Breast epithelium (tissue), 3 donors: ENCODE data around the gene EML6.

ENCODE experiments used
- POLR2AphosphoS5 ChIP-seq, 3 donors: sonication (generic); formaldehyde crosslinking; IDR thresholded peaks; one replicate each; pipeline ENCODE4 v1.6.1; 2017; ENCODE audit warnings: antibody characterized with exemption in 3 of 3
- TF ChIP-seq, protein P1 (sequence below), 3 donors: fragments of 450-650 bp; IDR thresholded peaks; one replicate each; pipeline ENCODE4 v1.5.1; 2016 to 2017; ENCODE audit warnings: antibody characterized with exemption in 3 of 3, mild to moderate bottlenecking in 3 of 3, moderate library complexity in 3 of 3

DNA sequence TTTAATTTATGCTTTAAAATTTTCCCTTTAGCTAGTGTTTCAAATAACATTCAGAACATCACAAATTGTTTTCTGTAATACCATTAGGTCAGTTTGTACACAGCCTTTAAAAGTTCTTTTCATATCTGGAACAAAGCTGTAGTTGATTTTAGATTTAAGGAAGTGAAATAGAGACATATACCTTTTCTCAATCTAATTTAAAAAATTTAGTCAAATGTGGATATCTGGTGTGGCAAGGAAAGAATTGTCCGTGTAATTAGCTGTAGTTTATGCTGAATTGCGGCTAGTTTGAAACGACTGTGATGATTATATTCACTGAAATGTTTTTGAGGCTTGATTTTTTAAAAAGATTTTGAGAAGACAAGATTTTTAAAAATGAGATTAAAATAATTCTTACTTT lies 59.9 kb downstream of the EML6 start:
- TF ChIP-seq, protein P1, sequence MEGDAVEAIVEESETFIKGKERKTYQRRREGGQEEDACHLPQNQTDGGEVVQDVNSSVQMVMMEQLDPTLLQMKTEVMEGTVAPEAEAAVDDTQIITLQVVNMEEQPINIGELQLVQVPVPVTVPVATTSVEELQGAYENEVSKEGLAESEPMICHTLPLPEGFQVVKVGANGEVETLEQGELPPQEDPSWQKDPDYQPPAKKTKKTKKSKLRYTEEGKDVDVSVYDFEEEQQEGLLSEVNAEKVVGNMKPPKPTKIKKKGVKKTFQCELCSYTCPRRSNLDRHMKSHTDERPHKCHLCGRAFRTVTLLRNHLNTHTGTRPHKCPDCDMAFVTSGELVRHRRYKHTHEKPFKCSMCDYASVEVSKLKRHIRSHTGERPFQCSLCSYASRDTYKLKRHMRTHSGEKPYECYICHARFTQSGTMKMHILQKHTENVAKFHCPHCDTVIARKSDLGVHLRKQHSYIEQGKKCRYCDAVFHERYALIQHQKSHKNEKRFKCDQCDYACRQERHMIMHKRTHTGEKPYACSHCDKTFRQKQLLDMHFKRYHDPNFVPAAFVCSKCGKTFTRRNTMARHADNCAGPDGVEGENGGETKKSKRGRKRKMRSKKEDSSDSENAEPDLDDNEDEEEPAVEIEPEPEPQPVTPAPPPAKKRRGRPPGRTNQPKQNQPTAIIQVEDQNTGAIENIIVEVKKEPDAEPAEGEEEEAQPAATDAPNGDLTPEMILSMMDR (IDR thresholded peaks at IDR 0.05), result no peak
- TF ChIP-seq POLR2AphosphoS5 (IDR thresholded peaks at IDR 0.05), result no peak
